Measurements from ENCODE around the gene NCDN. TPM values are rescaled to one million over a fixed set of nuclear protein-coding genes. Genes with fewer than 3 reads are reported as not detected.
"Not testable (repeated sequence)": the region's sequence is repeated elsewhere in the genome, so short reads cannot be mapped to it uniquely, and the experiment has no call there.

NCDN gene
- total RNA-seq, 2 experiments from 2014 or later, result 20.1 to 31.7 TPM

- CTCF ChIA-PET, result interaction anchor here (1.1 to 4.8 kb wide), 6 partner anchors 8 to 197 kb away, joined by 3 to 31 read pairs (median 8); no protein-coding TSS in a partner anchor
- Mint-ChIP-seq H3K27ac (peak overlapping the region; percentile 21), H3K4me3 (no peak overlapping the region), H3K9me3 (ENCODE audit: low read depth) (no peaks in the 10 kb centered on the region), H3K4me1 (peaks cover 30% of the 10 kb centered on the region), H3K36me3 (peaks cover 3% of the 10 kb centered on the region), H3K27me3 (peaks cover 44% of the 10 kb centered on the region)
- DNase-seq, result no peak
- no peak for ATAC-seq
These were observed 17.9 kb downstream of the NCDN start for GRCh38 chr1:35575416-35575958.

- peaks cover 30% of the 10 kb centered on the region for H3K4me1 Mint-ChIP-seq
- peaks cover 40% of the 10 kb centered on the region for H3K27me3 Mint-ChIP-seq
- H3K27ac Mint-ChIP-seq, result peak overlapping the region; percentile 63
- peak overlapping the region; percentile 58 for H3K4me3 Mint-ChIP-seq
- DNase-seq, result no peak
- ATAC-seq, result no peak
- CTCF ChIA-PET, result interaction anchor here (1.1 to 4.8 kb wide), 6 partner anchors 8 to 196 kb away, joined by 3 to 31 read pairs (median 8); no protein-coding TSS in a partner anchor
- H3K9me3 Mint-ChIP-seq (ENCODE audit: low read depth), result no peaks in the 10 kb centered on the region
- peaks cover 3% of the 10 kb centered on the region for H3K36me3 Mint-ChIP-seq
These were observed 18.6 kb downstream of the NCDN start for GRCh38 chr1:35576061-35576765.

- Mint-ChIP-seq H3K27me3 (peaks cover 35% of the 10 kb centered on the region), H3K4me1 (peaks cover 30% of the 10 kb centered on the region), H3K4me3 (peak overlapping the region; percentile 77), H3K27ac (peak overlapping the region; percentile 63)
- CTCF ChIA-PET, result interaction anchor here (1.1 to 4.8 kb wide), 6 partner anchors 9 to 196 kb away, joined by 3 to 31 read pairs (median 8); no protein-coding TSS in a partner anchor
- not testable (repeated sequence) for H3K36me3 Mint-ChIP-seq; ATAC-seq; DNase-seq; H3K9me3 Mint-ChIP-seq (ENCODE audit: low read depth)
These were observed 19.1 kb downstream of the NCDN start for GRCh38 chr1:35576766-35577070.

GRCh38 chr1:35577071-35577998, 19.7 kb downstream of the NCDN start:
- Mint-ChIP-seq H3K27ac (peak overlapping the region; percentile 86), H3K27me3 (peaks cover 29% of the 10 kb centered on the region), H3K4me3 (peak overlapping the region; percentile 77), H3K36me3 (peaks cover 3% of the 10 kb centered on the region), H3K9me3 (ENCODE audit: low read depth) (no peaks in the 10 kb centered on the region), H3K4me1 (peaks cover 30% of the 10 kb centered on the region)
- CTCF ChIA-PET, result interaction anchor here (0.6 to 4.8 kb wide), 12 partner anchors 9 to 697 kb away, joined by 3 to 31 read pairs (median 6); partner anchors contain the start of gene CLSPN
- ATAC-seq, result peak; percentile 91
- DNase-seq, result peak; percentile 91

GRCh38 chr1:35580949-35581388, 23.4 kb downstream of the NCDN start:
- no peak for ATAC-seq
- CTCF ChIA-PET, result interaction anchor here (1.0 to 1.2 kb wide), 2 partner anchors 16 to 177 kb away, joined by 3 to 4 read pairs; no protein-coding TSS in a partner anchor

GRCh38 chr1:35581621-35582020, 24.0 kb downstream of the NCDN start:
- H3K36me3 Mint-ChIP-seq; H3K9me3 Mint-ChIP-seq (ENCODE audit: low read depth); DNase-seq; H3K27me3 Mint-ChIP-seq; H3K4me3 Mint-ChIP-seq; CTCF ChIA-PET; ATAC-seq; H3K27ac Mint-ChIP-seq: not testable (repeated sequence)
- H3K4me1 Mint-ChIP-seq, result peaks cover 16% of the 10 kb centered on the region

More at GRCh38 chr1:35580949-35581388, 23.4 kb downstream of the NCDN start:
- H3K27me3 Mint-ChIP-seq, result peaks cover 10% of the 10 kb centered on the region
- peaks cover 23% of the 10 kb centered on the region for H3K4me1 Mint-ChIP-seq
- H3K36me3 Mint-ChIP-seq, result no peaks in the 10 kb centered on the region
- no peaks in the 10 kb centered on the region for H3K9me3 Mint-ChIP-seq (ENCODE audit: low read depth)
- H3K27ac Mint-ChIP-seq, result no peak overlapping the region
- DNase-seq, result no peak
- H3K4me3 Mint-ChIP-seq, result no peak overlapping the region

- CTCF ChIA-PET, result interaction anchor here (1.4 to 2.2 kb wide), 4 partner anchors 17 to 142 kb away, joined by 3 to 12 read pairs (median 5); no protein-coding TSS in a partner anchor
- DNase-seq (no peak), ATAC-seq (no peak)
- Mint-ChIP-seq H3K4me3 (no peak overlapping the region), H3K36me3 (no peaks in the 10 kb centered on the region), H3K4me1 (no peaks in the 10 kb centered on the region), H3K27me3 (no peaks in the 10 kb centered on the region), H3K9me3 (ENCODE audit: low read depth) (no peaks in the 10 kb centered on the region), H3K27ac (no peak overlapping the region)
These were observed 27.7 kb downstream of the NCDN start for GRCh38 chr1:35585281-35585680.

GRCh38 chr1:35585805-35586204, 28.2 kb downstream of the NCDN start:
- not testable (repeated sequence) for H3K27me3 Mint-ChIP-seq; ATAC-seq; H3K27ac Mint-ChIP-seq; H3K9me3 Mint-ChIP-seq (ENCODE audit: low read depth); DNase-seq; H3K4me3 Mint-ChIP-seq; H3K4me1 Mint-ChIP-seq; H3K36me3 Mint-ChIP-seq
- CTCF ChIA-PET, result interaction anchor here (1.4 to 2.2 kb wide), 4 partner anchors 17 to 141 kb away, joined by 3 to 12 read pairs (median 5); no protein-coding TSS in a partner anchor

GRCh38 chr1:35586808-35587207, 29.2 kb downstream of the NCDN start:
- Mint-ChIP-seq H3K4me1 (no peaks in the 10 kb centered on the region), H3K9me3 (ENCODE audit: low read depth) (no peaks in the 10 kb centered on the region), H3K27ac (no peak overlapping the region), H3K36me3 (no peaks in the 10 kb centered on the region), H3K4me3 (no peak overlapping the region), H3K27me3 (no peaks in the 10 kb centered on the region)
- ATAC-seq (no peak), DNase-seq (no peak)
- CTCF ChIA-PET, result no interaction called here

GRCh38 chr1:35587736-35588135, 30.1 kb downstream of the NCDN start:
- H3K36me3 Mint-ChIP-seq, result no peaks in the 10 kb centered on the region
- CTCF ChIA-PET, result no interaction called here
- no peaks in the 10 kb centered on the region for H3K27me3 Mint-ChIP-seq
- DNase-seq, result no peak
- ATAC-seq, result no peak
- H3K27ac Mint-ChIP-seq, result no peak overlapping the region
- H3K4me1 Mint-ChIP-seq, result peaks cover under 1% of the 10 kb centered on the region
- H3K9me3 Mint-ChIP-seq (ENCODE audit: low read depth), result no peaks in the 10 kb centered on the region
- H3K4me3 Mint-ChIP-seq, result no peak overlapping the region

- Mint-ChIP-seq H3K27ac (no peak overlapping the region), H3K4me3 (no peak overlapping the region), H3K36me3 (no peaks in the 10 kb centered on the region), H3K4me1 (peaks cover 5% of the 10 kb centered on the region), H3K9me3 (ENCODE audit: low read depth) (no peaks in the 10 kb centered on the region), H3K27me3 (no peaks in the 10 kb centered on the region)
- ATAC-seq, result no peak
- CTCF ChIA-PET, result interaction anchor here (1.1 kb wide), 1 partner anchor 127 kb away, joined by 3 read pairs; no protein-coding TSS in a partner anchor
- DNase-seq, result no peak
These were observed 30.8 kb downstream of the NCDN start for GRCh38 chr1:35588197-35588910.

GRCh38 chr1:35589516-35590427, 32.2 kb downstream of the NCDN start:
- peaks cover 12% of the 10 kb centered on the region for H3K4me1 Mint-ChIP-seq
- no peaks in the 10 kb centered on the region for H3K27me3 Mint-ChIP-seq
- peak; percentile 38 for DNase-seq
- no peak overlapping the region for H3K4me3 Mint-ChIP-seq
- H3K36me3 Mint-ChIP-seq, result no peaks in the 10 kb centered on the region
- no peaks in the 10 kb centered on the region for H3K9me3 Mint-ChIP-seq (ENCODE audit: low read depth)
- peak overlapping the region; percentile 1 for H3K27ac Mint-ChIP-seq
- no peak for ATAC-seq
- CTCF ChIA-PET, result interaction anchor here (1.1 kb wide), 1 partner anchor 125 kb away, joined by 3 read pairs; no protein-coding TSS in a partner anchor
